Astrocyte of the spinal cord (primary cell): ENCODE data around the gene DNAH14.

Experiments
- DNase-seq: peaks from one replicate; pipeline ENCODE4 v3.0.0; 2011; ENCODE audit warnings: low read depth, low spot score
- H3K4me3 ChIP-seq: 2 replicates; pipeline ENCODE4 v1.5.1; 2011; ENCODE audit warnings: low read depth, mild to moderate bottlenecking, low read length, moderate library complexity
- in situ Hi-C: cut with HindIII; loops from 2 replicates; pipeline ENCODE4 v1.10.0; 2017; ENCODE audit warnings: low sequenced_read_pairs
- TF ChIP-seq, protein P1 (sequence below): IDR thresholded peaks from 2 replicates; pipeline ENCODE4 v1.5.1; 2012; ENCODE audit warnings: low read depth, mild to moderate bottlenecking, low read length, inconsistent platforms

The DNAH14 gene

DNA sequence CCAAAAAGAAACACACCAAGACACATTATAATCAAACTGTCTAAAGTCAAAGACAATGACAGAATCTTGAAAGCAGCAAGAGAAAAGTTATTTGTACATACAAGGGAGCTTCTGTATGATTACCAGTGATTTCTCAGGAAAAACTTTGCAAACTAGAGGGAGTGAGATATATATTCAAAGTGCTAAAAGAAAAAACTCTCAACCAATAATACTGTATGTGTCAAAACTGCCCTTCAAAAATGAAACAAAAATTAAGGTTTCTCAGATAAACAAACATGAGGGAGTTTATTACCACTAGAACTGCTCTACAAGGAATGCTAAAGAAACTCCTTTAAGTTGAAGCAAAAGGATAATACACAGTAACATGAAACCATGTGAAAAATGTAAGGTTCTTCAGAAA, 418.9 kb downstream of the DNAH14 start:
- no peak overlapping the region for H3K4me3 ChIP-seq
- no peak for DNase-seq
- TF ChIP-seq, protein P1, sequence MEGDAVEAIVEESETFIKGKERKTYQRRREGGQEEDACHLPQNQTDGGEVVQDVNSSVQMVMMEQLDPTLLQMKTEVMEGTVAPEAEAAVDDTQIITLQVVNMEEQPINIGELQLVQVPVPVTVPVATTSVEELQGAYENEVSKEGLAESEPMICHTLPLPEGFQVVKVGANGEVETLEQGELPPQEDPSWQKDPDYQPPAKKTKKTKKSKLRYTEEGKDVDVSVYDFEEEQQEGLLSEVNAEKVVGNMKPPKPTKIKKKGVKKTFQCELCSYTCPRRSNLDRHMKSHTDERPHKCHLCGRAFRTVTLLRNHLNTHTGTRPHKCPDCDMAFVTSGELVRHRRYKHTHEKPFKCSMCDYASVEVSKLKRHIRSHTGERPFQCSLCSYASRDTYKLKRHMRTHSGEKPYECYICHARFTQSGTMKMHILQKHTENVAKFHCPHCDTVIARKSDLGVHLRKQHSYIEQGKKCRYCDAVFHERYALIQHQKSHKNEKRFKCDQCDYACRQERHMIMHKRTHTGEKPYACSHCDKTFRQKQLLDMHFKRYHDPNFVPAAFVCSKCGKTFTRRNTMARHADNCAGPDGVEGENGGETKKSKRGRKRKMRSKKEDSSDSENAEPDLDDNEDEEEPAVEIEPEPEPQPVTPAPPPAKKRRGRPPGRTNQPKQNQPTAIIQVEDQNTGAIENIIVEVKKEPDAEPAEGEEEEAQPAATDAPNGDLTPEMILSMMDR: no peak
- in situ Hi-C loops: no loop called here

DNA sequence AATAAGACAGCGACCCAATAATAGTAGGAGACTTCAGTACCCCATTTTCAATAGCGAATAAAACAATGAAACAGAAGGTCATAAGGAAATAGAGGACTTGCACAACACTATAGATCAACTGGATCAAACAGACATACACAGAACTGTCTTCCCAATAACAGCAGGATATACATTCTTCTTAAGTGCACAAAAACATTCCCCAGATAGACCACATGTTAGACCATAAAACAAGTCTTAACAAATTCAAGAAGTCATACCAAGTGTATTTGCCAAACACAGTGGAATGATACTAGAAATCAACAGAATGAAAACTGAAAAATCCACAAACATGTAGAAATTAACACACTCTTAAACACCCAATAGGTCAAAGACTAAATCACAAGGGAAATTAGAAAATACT, 420.4 kb downstream of the DNAH14 start:
- H3K4me3 ChIP-seq: no peak overlapping the region
- DNase-seq: no peak
- in situ Hi-C loops: no loop called here
- TF ChIP-seq, protein P1: no peak

DNA sequence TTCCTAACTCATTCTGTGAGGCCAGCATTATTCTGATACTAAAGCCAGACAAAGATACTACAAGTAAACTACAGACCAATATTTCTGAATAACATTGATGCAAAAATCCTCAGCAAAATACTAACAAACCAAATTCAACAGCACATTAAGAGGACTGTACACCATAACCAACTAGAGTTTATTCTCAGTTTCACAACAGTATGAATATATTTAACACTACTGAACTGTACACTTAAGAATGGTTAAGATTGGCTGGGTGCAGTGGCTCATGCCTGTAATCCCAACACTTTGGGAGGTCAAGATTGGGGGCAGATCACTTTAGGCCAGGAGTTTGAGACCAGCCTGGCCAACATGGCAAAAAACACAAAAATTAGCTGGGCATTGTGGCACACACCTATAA, 421.4 kb downstream of the DNAH14 start:
- in situ Hi-C loops: no loop called here
- no peak for DNase-seq
- TF ChIP-seq, protein P1: no peak
- no peak overlapping the region for H3K4me3 ChIP-seq

DNA sequence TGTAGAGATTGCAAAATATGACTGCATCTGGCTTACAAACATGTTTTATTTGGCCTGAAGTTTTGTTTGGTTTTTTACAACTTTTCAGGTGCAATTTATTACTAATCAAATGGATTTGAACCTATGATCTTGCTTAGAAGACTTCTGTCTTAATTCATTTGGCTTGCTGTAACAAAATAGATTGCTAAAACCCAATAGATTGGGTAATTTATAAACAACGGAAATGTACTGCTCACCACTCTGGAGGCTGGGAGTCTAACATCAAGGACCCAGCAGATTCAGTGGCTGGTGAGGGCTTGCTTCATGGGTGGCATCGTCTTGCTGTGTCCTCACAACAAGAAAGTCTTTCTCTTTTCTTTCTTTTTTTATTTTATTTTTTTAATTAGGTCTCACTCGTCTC, 425.4 kb downstream of the DNAH14 start:
- DNase-seq: no peak
- no peak overlapping the region for H3K4me3 ChIP-seq
- TF ChIP-seq, protein P1: no peak
- in situ Hi-C loops: no loop called here

DNA sequence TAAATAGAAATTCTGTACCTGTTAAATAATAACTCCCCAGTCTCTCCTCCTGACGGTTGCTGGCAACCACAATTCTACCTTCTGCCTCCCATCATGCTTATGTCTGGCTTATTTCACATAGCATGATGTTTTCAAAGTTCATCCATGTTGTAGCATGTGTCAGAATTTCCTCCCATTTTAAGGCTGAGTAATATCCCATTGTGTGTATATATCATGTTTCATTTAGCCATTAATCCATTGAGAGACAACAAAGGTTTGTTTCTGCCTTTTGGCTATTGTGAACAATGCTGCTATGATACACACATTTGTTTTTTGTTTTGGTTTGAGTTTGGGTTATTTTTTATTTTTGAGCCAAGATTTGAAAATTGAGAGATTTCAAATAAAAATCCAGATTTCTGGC, 426.4 kb downstream of the DNAH14 start:
- TF ChIP-seq, protein P1: no peak
- in situ Hi-C loops: no loop called here
- H3K4me3 ChIP-seq: no peak overlapping the region
- DNase-seq: no peak

DNA sequence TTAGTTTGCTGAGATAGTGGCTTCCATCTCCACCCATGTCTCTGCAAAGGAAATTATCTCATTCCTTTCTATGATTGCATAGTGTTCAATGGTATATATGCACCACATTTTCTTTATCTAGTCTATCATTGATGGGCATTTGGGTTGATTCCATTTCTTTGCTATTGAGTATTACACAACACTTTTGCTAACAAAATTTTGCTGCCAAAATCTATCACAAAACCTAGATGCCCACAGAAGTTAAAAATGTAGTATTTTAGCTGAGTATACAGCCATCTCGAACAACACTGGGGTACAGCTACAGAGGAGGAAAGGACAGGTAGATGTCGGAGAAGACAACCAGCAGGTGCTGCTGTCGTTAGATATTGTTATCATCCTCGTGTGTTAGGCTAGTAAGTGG, 430.6 kb downstream of the DNAH14 start:
- TF ChIP-seq, protein P1: no peak
- in situ Hi-C loops: no loop called here
- no peak for DNase-seq
- H3K4me3 ChIP-seq: no peak overlapping the region

DNA sequence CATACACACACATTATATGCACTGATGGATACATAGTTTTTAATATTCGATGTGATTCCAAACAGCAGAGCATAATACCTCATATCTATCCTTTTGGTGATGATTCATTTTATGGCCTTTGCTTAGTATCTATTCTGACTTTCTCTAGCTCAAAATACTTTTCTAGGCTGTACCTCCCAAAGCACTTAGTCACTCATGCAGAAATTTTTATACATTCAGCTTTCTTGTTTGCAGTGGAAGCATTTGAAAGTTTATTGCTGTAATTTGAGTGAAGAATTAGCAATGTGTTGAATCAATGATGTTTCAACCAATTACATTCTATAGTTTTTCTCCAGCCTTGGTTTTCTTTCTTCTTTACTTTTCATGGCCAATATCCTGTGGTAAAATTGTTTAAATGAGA, 431.7 kb downstream of the DNAH14 start:
- TF ChIP-seq, protein P1: no peak
- DNase-seq: no peak
- in situ Hi-C loops: no loop called here
- no peak overlapping the region for H3K4me3 ChIP-seq
